Adipocyte (in vitro differentiated cells): Measurements from ENCODE around the gene TAF4B.
"Not testable (repeated sequence)": the region's sequence is repeated elsewhere in the genome, so short reads cannot be mapped to it uniquely, and the experiment has no call there.

ENCODE experiments used
- DNase-seq: peaks from one replicate; pipeline ENCODE4 v3.0.0-alpha.2; 2015; ENCODE audit warnings: low read depth
- H3K27me3 ChIP-seq: replicated peaks from 2 replicates; pipeline ENCODE4 v1.7.0; 2013; ENCODE audit warnings: mild to moderate bottlenecking, low read length, moderate library complexity; ENCODE audit not compliant: control insufficient read depth, insufficient read depth
- H3K36me3 ChIP-seq: 2 replicates; pipeline ENCODE4 v1.7.0; 2013; ENCODE audit warnings: low read length, mild to moderate bottlenecking, moderate library complexity; ENCODE audit not compliant: control insufficient read depth, insufficient read depth, severe bottlenecking
- H3K4me1 ChIP-seq: 2 replicates; pipeline ENCODE4 v1.7.0; 2013; ENCODE audit warnings: mild to moderate bottlenecking, low read length, moderate library complexity; ENCODE audit not compliant: control insufficient read depth, insufficient read depth
- H3K4me3 ChIP-seq: 2 replicates; pipeline ENCODE4 v1.7.0; 2013; ENCODE audit warnings: mild to moderate bottlenecking, low read length, moderate library complexity
- H3K9ac ChIP-seq: 2 replicates; pipeline ENCODE4 v1.7.0; 2013; ENCODE audit warnings: mild to moderate bottlenecking, low read length, moderate library complexity
- H3K9me3 ChIP-seq: 2 replicates; pipeline ENCODE4 v1.7.0; 2013; ENCODE audit warnings: mild to moderate bottlenecking, low read length, moderate library complexity; ENCODE audit not compliant: control insufficient read depth

TAF4B gene

GRCh38 chr18:26207937-26208336 lies 18.3 kb upstream of the TAF4B start:
- Histone ChIP-seq H3K27me3 (no peaks in the 10 kb centered on the region), H3K9ac (no peak overlapping the region), H3K4me1 (no peaks in the 10 kb centered on the region), H3K9me3 (no peaks in the 10 kb centered on the region), H3K4me3 (no peak overlapping the region), H3K36me3 (no peaks in the 10 kb centered on the region)
- DNase-seq = no peak

- Histone ChIP-seq H3K4me3 (no peak overlapping the region), H3K36me3 (no peaks in the 10 kb centered on the region), H3K27me3 (no peaks in the 10 kb centered on the region), H3K9ac (no peak overlapping the region), H3K4me1 (no peaks in the 10 kb centered on the region), H3K9me3 (no peaks in the 10 kb centered on the region)
- DNase-seq = no peak
Measured at GRCh38 chr18:26208977-26209376, 17.3 kb upstream of the TAF4B start.

GRCh38 chr18:26210147-26210546 lies 16.1 kb upstream of the TAF4B start:
- no peaks in the 10 kb centered on the region for H3K4me1 ChIP-seq
- no peaks in the 10 kb centered on the region for H3K9me3 ChIP-seq
- H3K4me3 ChIP-seq = no peak overlapping the region
- no peaks in the 10 kb centered on the region for H3K36me3 ChIP-seq
- DNase-seq = no peak
- no peak overlapping the region for H3K9ac ChIP-seq
- H3K27me3 ChIP-seq = no peaks in the 10 kb centered on the region

GRCh38 chr18:26215247-26215970 lies 10.8 kb upstream of the TAF4B start:
- Histone ChIP-seq H3K27me3 (peaks cover 3% of the 10 kb centered on the region), H3K4me1 (no peaks in the 10 kb centered on the region), H3K4me3 (no peak overlapping the region), H3K36me3 (no peaks in the 10 kb centered on the region), H3K9me3 (no peaks in the 10 kb centered on the region), H3K9ac (no peak overlapping the region)
- DNase-seq = no peak

GRCh38 chr18:26225022-26225693 lies 1.1 kb upstream of the TAF4B start:
- Histone ChIP-seq H3K36me3 (no peaks in the 10 kb centered on the region), H3K4me1 (peaks cover 16% of the 10 kb centered on the region), H3K27me3 (no peaks in the 10 kb centered on the region), H3K9ac (no peak overlapping the region), H3K9me3 (no peaks in the 10 kb centered on the region), H3K4me3 (peak overlapping the region; percentile 87)
- no peak for DNase-seq

- Histone ChIP-seq H3K36me3 (no peaks in the 10 kb centered on the region), H3K9me3 (no peaks in the 10 kb centered on the region), H3K9ac (peak overlapping the region; percentile 82), H3K4me1 (peaks cover 16% of the 10 kb centered on the region), H3K27me3 (no peaks in the 10 kb centered on the region), H3K4me3 (peak overlapping the region; percentile 87)
- DNase-seq = no peak
Measured at GRCh38 chr18:26225915-26226228, 373 bp upstream of the TAF4B start.

GRCh38 chr18:26227051-26227670 lies 916 bp downstream of the TAF4B start:
- Histone ChIP-seq H3K36me3 (no peaks in the 10 kb centered on the region), H3K9me3 (no peaks in the 10 kb centered on the region), H3K9ac (peak overlapping the region; percentile 82), H3K4me1 (peaks cover 16% of the 10 kb centered on the region), H3K27me3 (no peaks in the 10 kb centered on the region), H3K4me3 (peak overlapping the region; percentile 87)
- peak; percentile 26 for DNase-seq

GRCh38 chr18:26228562-26229260 lies 2.5 kb downstream of the TAF4B start:
- H3K27me3 ChIP-seq = no peaks in the 10 kb centered on the region
- no peak for DNase-seq
- H3K9me3 ChIP-seq = no peaks in the 10 kb centered on the region
- H3K36me3 ChIP-seq = no peaks in the 10 kb centered on the region
- peaks cover 16% of the 10 kb centered on the region for H3K4me1 ChIP-seq
- no peak overlapping the region for H3K9ac ChIP-seq
- no peak overlapping the region for H3K4me3 ChIP-seq

GRCh38 chr18:26230497-26230896 lies 4.3 kb downstream of the TAF4B start:
- no peaks in the 10 kb centered on the region for H3K27me3 ChIP-seq
- no peak for DNase-seq
- H3K9me3 ChIP-seq = no peaks in the 10 kb centered on the region
- peaks cover 16% of the 10 kb centered on the region for H3K4me1 ChIP-seq
- no peaks in the 10 kb centered on the region for H3K36me3 ChIP-seq
- H3K4me3 ChIP-seq = no peak overlapping the region
- no peak overlapping the region for H3K9ac ChIP-seq

GRCh38 chr18:26233208-26233607 lies 7.0 kb downstream of the TAF4B start:
- Histone ChIP-seq H3K9me3 (no peaks in the 10 kb centered on the region), H3K4me3 (no peak overlapping the region), H3K9ac (no peak overlapping the region), H3K27me3 (no peaks in the 10 kb centered on the region), H3K4me1 (peaks cover 2% of the 10 kb centered on the region), H3K36me3 (no peaks in the 10 kb centered on the region)
- no peak for DNase-seq

GRCh38 chr18:26237363-26237762 lies 11.1 kb downstream of the TAF4B start:
- not testable (repeated sequence) for H3K9me3 ChIP-seq, H3K4me1 ChIP-seq, H3K36me3 ChIP-seq, H3K9ac ChIP-seq, DNase-seq, H3K27me3 ChIP-seq, H3K4me3 ChIP-seq
